ENCODE data around the gene IGIP.

IGIP gene

GRCh38 chr5:140084541-140084940, 41.2 kb upstream of the IGIP start:
- TF ChIP-seq, protein P1, sequence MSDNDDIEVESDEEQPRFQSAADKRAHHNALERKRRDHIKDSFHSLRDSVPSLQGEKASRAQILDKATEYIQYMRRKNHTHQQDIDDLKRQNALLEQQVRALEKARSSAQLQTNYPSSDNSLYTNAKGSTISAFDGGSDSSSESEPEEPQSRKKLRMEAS (IDR thresholded peaks at IDR 0.05) = no peak

DNA sequence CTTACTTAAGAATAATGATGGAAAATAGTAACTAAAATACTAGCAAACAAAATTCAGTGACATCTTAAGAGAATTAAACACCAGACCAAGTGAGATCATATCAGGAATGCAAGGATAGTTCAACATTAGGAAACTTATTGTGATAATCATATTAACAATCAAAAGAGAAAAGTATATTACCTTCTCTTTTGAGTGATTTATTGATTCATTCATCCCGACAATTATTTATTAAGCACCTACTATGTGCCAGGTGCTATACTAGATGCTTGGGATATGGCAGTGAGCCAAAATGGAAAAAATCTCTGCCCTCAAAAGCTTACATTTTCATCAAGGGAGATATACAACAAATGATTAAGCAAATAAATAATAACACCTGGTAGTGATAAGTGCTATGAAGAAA, 35.5 kb upstream of the IGIP start:
- TF ChIP-seq, protein P2, sequence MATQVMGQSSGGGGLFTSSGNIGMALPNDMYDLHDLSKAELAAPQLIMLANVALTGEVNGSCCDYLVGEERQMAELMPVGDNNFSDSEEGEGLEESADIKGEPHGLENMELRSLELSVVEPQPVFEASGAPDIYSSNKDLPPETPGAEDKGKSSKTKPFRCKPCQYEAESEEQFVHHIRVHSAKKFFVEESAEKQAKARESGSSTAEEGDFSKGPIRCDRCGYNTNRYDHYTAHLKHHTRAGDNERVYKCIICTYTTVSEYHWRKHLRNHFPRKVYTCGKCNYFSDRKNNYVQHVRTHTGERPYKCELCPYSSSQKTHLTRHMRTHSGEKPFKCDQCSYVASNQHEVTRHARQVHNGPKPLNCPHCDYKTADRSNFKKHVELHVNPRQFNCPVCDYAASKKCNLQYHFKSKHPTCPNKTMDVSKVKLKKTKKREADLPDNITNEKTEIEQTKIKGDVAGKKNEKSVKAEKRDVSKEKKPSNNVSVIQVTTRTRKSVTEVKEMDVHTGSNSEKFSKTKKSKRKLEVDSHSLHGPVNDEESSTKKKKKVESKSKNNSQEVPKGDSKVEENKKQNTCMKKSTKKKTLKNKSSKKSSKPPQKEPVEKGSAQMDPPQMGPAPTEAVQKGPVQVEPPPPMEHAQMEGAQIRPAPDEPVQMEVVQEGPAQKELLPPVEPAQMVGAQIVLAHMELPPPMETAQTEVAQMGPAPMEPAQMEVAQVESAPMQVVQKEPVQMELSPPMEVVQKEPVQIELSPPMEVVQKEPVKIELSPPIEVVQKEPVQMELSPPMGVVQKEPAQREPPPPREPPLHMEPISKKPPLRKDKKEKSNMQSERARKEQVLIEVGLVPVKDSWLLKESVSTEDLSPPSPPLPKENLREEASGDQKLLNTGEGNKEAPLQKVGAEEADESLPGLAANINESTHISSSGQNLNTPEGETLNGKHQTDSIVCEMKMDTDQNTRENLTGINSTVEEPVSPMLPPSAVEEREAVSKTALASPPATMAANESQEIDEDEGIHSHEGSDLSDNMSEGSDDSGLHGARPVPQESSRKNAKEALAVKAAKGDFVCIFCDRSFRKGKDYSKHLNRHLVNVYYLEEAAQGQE (IDR thresholded peaks at IDR 0.05; ENCODE audit: low read depth) = no peak
- TF ChIP-seq FOXM1 (IDR thresholded peaks at IDR 0.05; ENCODE audit: borderline replicate concordance, low read depth) (no peak), NFIC (IDR thresholded peaks at IDR 0.05) (no peak), USF1 (IDR thresholded peaks at IDR 0.05) (no peak)

DNA sequence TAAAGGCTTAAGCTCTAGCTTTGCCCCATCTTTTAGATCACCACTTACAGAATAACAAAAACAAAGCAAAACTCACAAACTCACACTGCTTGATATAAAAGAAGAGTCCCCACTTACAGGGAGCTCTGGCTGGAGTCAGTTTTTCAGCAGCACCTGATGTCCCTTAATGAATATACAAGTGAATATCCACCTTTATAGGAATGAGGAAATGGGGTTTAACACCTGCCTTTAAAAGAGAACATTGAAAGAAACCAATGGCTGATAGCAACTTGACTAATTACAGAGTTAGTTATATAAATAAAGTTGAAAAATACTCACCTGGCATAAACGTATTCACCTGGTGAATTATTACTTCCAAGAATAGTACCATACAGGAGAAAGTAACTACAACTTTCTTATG, 32.6 kb upstream of the IGIP start:
- no peak for TF ChIP-seq YY1 (IDR thresholded peaks at IDR 0.05; ENCODE audit: low read depth)
- TF ChIP-seq TAF1 (IDR thresholded peaks at IDR 0.05; ENCODE audit: low read depth) = no peak
- no peak for TF ChIP-seq CEBPB (IDR thresholded peaks at IDR 0.05)
- TF ChIP-seq USF1 (IDR thresholded peaks at IDR 0.05) = no peak
- TF ChIP-seq, protein P1 (IDR thresholded peaks at IDR 0.05) = no peak

DNA sequence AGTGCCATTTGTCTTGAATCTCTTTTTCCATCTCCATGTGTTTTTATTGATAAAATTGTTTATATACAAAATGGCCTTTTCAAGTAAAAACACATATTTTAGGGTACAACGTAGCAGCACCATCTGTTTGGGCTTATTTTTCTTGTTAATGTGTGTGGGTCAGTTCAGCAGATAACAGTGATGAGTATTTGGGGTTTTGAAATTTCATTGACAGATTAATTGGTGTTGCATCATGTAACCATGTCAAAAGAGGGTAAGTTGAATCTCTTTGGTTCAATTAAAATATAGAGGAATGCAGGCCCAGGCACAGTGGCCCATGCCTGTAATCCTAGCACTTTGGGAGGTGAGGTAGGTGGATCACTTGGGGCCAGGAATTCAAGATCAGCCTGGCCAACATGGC, 31.9 kb upstream of the IGIP start:
- no peak for TF ChIP-seq RAD21 (IDR thresholded peaks at IDR 0.05; ENCODE audit: low read depth)

- no peak for TF ChIP-seq CEBPB (IDR thresholded peaks at IDR 0.05)
- no peak for TF ChIP-seq YY1 (IDR thresholded peaks at IDR 0.05; ENCODE audit: low read depth)
- TF ChIP-seq TCF12 (IDR thresholded peaks at IDR 0.05; ENCODE audit: low read depth) = no peak
- TF ChIP-seq, protein P1 (IDR thresholded peaks at IDR 0.05) = no peak
- TF ChIP-seq CREB1 (IDR thresholded peaks at IDR 0.05; ENCODE audit: low read depth) = no peak
- no peak for TF ChIP-seq RAD21 (IDR thresholded peaks at IDR 0.05; ENCODE audit: low read depth)
- no peak for TF ChIP-seq EGR1 (IDR thresholded peaks at IDR 0.05)
Measured at GRCh38 chr5:140094889-140095288, 30.8 kb upstream of the IGIP start.

- TF ChIP-seq CREB1 (IDR thresholded peaks at IDR 0.05; ENCODE audit: low read depth) (no peak), YY1 (IDR thresholded peaks at IDR 0.05; ENCODE audit: low read depth) (no peak), EGR1 (IDR thresholded peaks at IDR 0.05) (no peak), ZBTB7A (IDR thresholded peaks at IDR 0.05; ENCODE audit: low read depth) (no peak), TCF12 (IDR thresholded peaks at IDR 0.05; ENCODE audit: low read depth) (no peak), TEAD4 (IDR thresholded peaks at IDR 0.05) (no peak), CEBPB (IDR thresholded peaks at IDR 0.05) (no peak), NFIC (IDR thresholded peaks at IDR 0.05) (no peak), RAD21 (IDR thresholded peaks at IDR 0.05; ENCODE audit: low read depth) (no peak), TAF1 (IDR thresholded peaks at IDR 0.05; ENCODE audit: low read depth) (no peak), USF1 (IDR thresholded peaks at IDR 0.05) (no peak), EP300 (IDR thresholded peaks at IDR 0.05; ENCODE audit: borderline replicate concordance) (no peak), FOXM1 (IDR thresholded peaks at IDR 0.05; ENCODE audit: borderline replicate concordance, low read depth) (no peak)
- TF ChIP-seq, protein P1 (IDR thresholded peaks at IDR 0.05) = no peak
- TF ChIP-seq, protein P2 (IDR thresholded peaks at IDR 0.05; ENCODE audit: low read depth) = no peak
Measured at GRCh38 chr5:140101179-140101578, 24.6 kb upstream of the IGIP start.

DNA sequence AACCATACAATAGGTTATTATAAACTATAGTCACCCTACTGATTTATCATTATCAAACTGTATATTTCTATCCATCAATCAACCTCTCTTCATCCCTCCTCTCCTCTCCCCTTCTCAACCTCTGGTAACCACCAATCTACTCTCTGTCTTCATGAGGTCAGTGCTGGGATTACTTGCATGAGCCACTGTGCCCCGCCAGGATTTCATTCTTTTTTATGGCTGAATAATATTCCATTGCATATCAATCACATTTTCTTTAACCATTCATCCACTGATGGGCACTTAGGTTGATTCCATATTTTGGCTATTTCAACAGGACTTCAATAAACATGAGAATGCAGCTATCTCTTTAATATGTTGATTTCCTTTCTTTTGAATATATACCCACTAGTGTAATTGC, 22.6 kb upstream of the IGIP start:
- TF ChIP-seq CREB1 (IDR thresholded peaks at IDR 0.05; ENCODE audit: low read depth) (no peak), EP300 (IDR thresholded peaks at IDR 0.05; ENCODE audit: borderline replicate concordance) (no peak), TEAD4 (IDR thresholded peaks at IDR 0.05) (no peak), EGR1 (IDR thresholded peaks at IDR 0.05) (no peak)
- TF ChIP-seq, protein P1 (IDR thresholded peaks at IDR 0.05) = no peak

Measured in Ishikawa (cell line).